PC-3 (cell line): Measurements from ENCODE around the gene PGM2L1.

ENCODE experiments used
- CTCF ChIP-seq: fragments of 300-600 bp; sonication (generic); conservative IDR thresholded peaks from 2 replicates; pipeline ENCODE4 v1.5.1; 2017; ENCODE audit warnings: antibody characterized with exemption, low read depth, mild to moderate bottlenecking, low read length
- EZH2 ChIP-seq: fragments of 300-600 bp; sonication (generic); IDR thresholded peaks from one replicate; pipeline ENCODE4 v1.6.1; 2017; ENCODE audit warnings: antibody characterized with exemption, mild to moderate bottlenecking, low read length; ENCODE audit not compliant: unreplicated experiment

DNA sequence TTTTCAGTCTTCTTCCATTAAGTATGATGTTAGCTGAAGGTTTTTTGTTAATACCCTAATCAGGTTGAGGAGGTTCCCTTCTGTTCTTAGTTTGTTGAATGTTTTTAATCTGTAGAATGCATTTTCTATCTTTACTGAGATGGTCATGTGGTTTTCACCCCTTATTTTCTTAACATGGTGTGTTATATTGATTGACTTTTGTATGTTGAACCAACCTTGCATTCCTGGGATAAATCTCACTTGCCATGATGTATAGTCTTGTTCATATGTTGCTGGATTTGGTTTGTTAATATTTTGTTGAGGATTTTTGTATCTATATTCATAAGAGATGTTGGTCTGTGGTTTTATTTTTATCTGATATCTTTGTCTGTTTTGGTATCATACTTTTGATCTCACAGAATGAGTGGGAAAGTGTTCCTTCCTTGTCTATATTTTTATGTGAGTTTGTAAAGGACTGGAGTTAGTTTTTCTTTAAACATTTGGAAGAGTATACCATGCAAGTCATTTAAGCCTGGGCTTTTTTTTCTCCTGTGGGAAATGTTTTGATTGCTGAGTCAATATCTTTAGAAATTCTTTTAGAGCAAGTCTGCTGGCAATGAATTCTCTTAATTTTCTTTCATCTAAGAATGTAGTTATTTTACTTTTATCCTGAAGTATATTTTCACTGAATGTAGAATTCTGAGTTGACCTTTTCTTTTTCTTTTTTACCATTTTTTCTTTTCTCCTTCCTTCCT is 81.3 kb downstream of the PGM2L1 start:
- no peak for TF ChIP-seq CTCF
- TF ChIP-seq EZH2, result no peak
